ENCODE measurements around the gene HS6ST2. TPM values are rescaled to one million over a fixed set of nuclear protein-coding genes. Genes with fewer than 3 reads are reported as not detected.

Gene HS6ST2
- total RNA-seq, 1 donor from 2014 or later = 0.92 TPM

- DNase-seq = no peak
Measured at GRCh38 chrX:132716006-132716405, 242.4 kb downstream of the HS6ST2 start.

GRCh38 chrX:132714913-132715312 is 243.5 kb downstream of the HS6ST2 start:
- Histone ChIP-seq H3K4me3 (no peak overlapping the region), H3K27me3 (ENCODE audit: low read depth) (no peaks in the 10 kb centered on the region), H3K4me1 (no peaks in the 10 kb centered on the region), H3K9me3 (no peaks in the 10 kb centered on the region), H3K27ac (no peak overlapping the region), H3K36me3 (no peaks in the 10 kb centered on the region)
- ATAC-seq (no peak), DNase-seq (no peak)
- intact Hi-C loops (cut with DNase I) = no loop called here
- TF ChIP-seq, protein P1, sequence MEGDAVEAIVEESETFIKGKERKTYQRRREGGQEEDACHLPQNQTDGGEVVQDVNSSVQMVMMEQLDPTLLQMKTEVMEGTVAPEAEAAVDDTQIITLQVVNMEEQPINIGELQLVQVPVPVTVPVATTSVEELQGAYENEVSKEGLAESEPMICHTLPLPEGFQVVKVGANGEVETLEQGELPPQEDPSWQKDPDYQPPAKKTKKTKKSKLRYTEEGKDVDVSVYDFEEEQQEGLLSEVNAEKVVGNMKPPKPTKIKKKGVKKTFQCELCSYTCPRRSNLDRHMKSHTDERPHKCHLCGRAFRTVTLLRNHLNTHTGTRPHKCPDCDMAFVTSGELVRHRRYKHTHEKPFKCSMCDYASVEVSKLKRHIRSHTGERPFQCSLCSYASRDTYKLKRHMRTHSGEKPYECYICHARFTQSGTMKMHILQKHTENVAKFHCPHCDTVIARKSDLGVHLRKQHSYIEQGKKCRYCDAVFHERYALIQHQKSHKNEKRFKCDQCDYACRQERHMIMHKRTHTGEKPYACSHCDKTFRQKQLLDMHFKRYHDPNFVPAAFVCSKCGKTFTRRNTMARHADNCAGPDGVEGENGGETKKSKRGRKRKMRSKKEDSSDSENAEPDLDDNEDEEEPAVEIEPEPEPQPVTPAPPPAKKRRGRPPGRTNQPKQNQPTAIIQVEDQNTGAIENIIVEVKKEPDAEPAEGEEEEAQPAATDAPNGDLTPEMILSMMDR (IDR thresholded peaks at IDR 0.05) = no peak

More at GRCh38 chrX:132716006-132716405, 242.4 kb downstream of the HS6ST2 start:
- Histone ChIP-seq H3K4me3 (no peak overlapping the region), H3K36me3 (no peaks in the 10 kb centered on the region), H3K9me3 (no peaks in the 10 kb centered on the region), H3K27me3 (ENCODE audit: low read depth) (no peaks in the 10 kb centered on the region), H3K4me1 (no peaks in the 10 kb centered on the region), H3K27ac (no peak overlapping the region)
- intact Hi-C loops (cut with DNase I) = no loop called here
- TF ChIP-seq, protein P1 (IDR thresholded peaks at IDR 0.05) = no peak
- no peak for ATAC-seq

DNA sequence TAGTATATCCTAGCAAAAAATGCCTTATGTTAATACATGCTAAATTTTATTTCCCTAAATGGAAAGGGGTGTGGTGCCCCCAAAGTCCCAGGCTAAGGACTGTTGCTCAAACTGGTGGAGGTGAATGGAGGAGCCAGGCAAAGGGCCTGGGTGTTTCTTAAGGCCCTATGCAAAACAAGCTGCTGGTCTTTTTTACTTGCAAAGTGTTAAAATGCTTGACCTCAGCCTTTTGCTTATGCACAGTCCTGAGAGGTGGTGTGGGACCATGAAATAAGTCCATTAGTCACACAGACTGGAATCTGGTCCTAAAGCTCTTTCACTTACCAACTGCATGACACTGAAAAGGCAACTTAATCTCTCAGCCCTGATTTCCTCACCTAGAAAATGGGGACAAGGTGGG is 246.1 kb downstream of the HS6ST2 start:
- no peak overlapping the region for H3K4me3 ChIP-seq
- TF ChIP-seq, protein P1 (IDR thresholded peaks at IDR 0.05) = no peak
- no peaks in the 10 kb centered on the region for H3K36me3 ChIP-seq
- H3K4me1 ChIP-seq = no peaks in the 10 kb centered on the region
- intact Hi-C loops (cut with DNase I) = no loop called here
- no peaks in the 10 kb centered on the region for H3K9me3 ChIP-seq
- ATAC-seq (no peak), DNase-seq (no peak)
- no peak overlapping the region for H3K27ac ChIP-seq
- no peaks in the 10 kb centered on the region for H3K27me3 ChIP-seq (ENCODE audit: low read depth)

GRCh38 chrX:132710656-132711155 is 247.7 kb downstream of the HS6ST2 start:
- TF ChIP-seq, protein P1 (IDR thresholded peaks at IDR 0.05) = no peak
- intact Hi-C loops (cut with DNase I) = no loop called here
- ATAC-seq = no peak

DNA sequence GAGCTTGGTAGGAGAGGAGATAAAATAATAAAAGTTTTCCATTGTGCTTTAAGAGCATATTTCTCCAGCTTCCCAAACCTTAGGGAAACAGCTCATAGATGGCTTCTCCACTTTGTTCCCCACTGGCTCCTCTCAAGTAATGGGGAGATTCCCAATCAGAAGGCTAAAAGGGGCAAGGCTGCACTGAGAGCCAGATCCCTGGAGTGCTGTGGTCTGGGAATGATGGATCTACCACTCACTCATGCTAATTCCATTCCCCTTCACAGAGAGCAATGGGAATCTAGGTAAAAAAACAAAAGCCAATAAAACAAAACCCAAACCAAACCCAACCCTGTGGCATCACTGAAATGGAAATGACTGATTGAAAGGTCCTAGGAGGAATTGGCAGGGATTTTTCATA is 249.9 kb downstream of the HS6ST2 start:
- Histone ChIP-seq H3K27ac (no peak overlapping the region), H3K9me3 (no peaks in the 10 kb centered on the region), H3K36me3 (no peaks in the 10 kb centered on the region), H3K4me1 (no peaks in the 10 kb centered on the region), H3K27me3 (ENCODE audit: low read depth) (no peaks in the 10 kb centered on the region), H3K4me3 (no peak overlapping the region)
- ATAC-seq = no peak
- DNase-seq = no peak
- intact Hi-C loops (cut with DNase I) = no loop called here
- TF ChIP-seq, protein P1 (IDR thresholded peaks at IDR 0.05) = no peak

More at GRCh38 chrX:132710656-132711155, 247.7 kb downstream of the HS6ST2 start:
- H3K27me3 ChIP-seq (ENCODE audit: low read depth) = no peaks in the 10 kb centered on the region
- H3K4me1 ChIP-seq = no peaks in the 10 kb centered on the region
- H3K9me3 ChIP-seq = no peaks in the 10 kb centered on the region
- H3K4me3 ChIP-seq = no peak overlapping the region
- no peak for DNase-seq
- H3K36me3 ChIP-seq = no peaks in the 10 kb centered on the region
- H3K27ac ChIP-seq = no peak overlapping the region
